Loucy (cell line): ENCODE results near the gene RNF215.

ENCODE experiments used
- EZH2phosphoT487 ChIP-seq: fragments of 200-600 bp; IDR thresholded peaks from 2 replicates; pipeline ENCODE4 v1.6.1; 2018; ENCODE audit warnings: antibody characterized with exemption, mild to moderate bottlenecking, moderate library complexity, borderline replicate concordance
- TF ChIP-seq, protein P1 (sequence below): fragments of 200-600 bp; sonication (generic); conservative IDR thresholded peaks from 2 replicates; pipeline ENCODE4 v1.5.1; 2014; ENCODE audit warnings: mild to moderate bottlenecking, antibody characterized with exemption, low read length

DNA sequence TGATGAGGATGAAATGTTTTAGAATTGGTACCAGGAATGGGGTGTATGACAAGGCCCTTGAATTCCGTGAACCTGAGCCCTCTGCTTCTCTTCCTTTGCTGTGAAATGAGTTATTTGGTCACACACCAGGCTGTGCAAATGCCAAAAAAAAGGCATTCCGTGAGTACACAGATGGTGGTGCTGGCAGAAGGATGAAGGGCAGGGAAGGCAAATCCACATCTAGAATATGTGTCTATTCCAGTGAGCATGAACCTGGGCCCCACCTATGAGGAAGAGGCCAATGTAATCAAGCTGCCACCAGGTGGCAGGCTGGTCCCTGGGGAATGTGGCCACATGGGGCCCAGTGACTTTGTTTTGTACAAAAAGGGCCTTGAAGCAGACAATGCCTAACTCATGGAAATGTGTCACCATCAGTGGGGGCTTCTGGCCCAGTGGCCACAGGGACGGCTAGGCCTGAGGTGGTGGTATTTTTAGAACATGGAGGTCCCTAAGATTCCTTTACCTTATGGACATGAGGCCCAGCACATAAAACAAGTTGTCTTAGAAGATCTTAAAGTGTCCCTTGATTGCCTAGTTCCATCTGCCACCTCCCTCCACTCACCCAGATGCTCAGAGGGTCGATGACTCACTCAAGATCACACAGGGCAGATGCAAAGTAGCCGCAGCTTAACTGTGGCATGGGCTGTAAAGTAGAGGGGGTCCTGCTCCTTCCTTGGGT, 3.9 kb upstream of the RNF215 start:
- TF ChIP-seq, protein P1, sequence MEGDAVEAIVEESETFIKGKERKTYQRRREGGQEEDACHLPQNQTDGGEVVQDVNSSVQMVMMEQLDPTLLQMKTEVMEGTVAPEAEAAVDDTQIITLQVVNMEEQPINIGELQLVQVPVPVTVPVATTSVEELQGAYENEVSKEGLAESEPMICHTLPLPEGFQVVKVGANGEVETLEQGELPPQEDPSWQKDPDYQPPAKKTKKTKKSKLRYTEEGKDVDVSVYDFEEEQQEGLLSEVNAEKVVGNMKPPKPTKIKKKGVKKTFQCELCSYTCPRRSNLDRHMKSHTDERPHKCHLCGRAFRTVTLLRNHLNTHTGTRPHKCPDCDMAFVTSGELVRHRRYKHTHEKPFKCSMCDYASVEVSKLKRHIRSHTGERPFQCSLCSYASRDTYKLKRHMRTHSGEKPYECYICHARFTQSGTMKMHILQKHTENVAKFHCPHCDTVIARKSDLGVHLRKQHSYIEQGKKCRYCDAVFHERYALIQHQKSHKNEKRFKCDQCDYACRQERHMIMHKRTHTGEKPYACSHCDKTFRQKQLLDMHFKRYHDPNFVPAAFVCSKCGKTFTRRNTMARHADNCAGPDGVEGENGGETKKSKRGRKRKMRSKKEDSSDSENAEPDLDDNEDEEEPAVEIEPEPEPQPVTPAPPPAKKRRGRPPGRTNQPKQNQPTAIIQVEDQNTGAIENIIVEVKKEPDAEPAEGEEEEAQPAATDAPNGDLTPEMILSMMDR, result peak; percentile 87
- no peak for TF ChIP-seq EZH2phosphoT487
